ENCODE results near the gene CACNA1S.

The CACNA1S gene

GRCh38 chr1:201146626-201147390 is 34.6 kb upstream of the CACNA1S start:
- no peaks in the 10 kb centered on the region for H3K9me3 ChIP-seq (replicated peaks; ENCODE audit: insufficient read depth, low read length)
- TF ChIP-seq EZH2 (optimal IDR thresholded peaks at IDR 0.05; ENCODE audit: low read depth, low read length) = no peak
- TF ChIP-seq, protein P1, sequence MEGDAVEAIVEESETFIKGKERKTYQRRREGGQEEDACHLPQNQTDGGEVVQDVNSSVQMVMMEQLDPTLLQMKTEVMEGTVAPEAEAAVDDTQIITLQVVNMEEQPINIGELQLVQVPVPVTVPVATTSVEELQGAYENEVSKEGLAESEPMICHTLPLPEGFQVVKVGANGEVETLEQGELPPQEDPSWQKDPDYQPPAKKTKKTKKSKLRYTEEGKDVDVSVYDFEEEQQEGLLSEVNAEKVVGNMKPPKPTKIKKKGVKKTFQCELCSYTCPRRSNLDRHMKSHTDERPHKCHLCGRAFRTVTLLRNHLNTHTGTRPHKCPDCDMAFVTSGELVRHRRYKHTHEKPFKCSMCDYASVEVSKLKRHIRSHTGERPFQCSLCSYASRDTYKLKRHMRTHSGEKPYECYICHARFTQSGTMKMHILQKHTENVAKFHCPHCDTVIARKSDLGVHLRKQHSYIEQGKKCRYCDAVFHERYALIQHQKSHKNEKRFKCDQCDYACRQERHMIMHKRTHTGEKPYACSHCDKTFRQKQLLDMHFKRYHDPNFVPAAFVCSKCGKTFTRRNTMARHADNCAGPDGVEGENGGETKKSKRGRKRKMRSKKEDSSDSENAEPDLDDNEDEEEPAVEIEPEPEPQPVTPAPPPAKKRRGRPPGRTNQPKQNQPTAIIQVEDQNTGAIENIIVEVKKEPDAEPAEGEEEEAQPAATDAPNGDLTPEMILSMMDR (IDR thresholded peaks at IDR 0.05; ENCODE audit: low read length) = no peak
- TF ChIP-seq EZH2phosphoT487 (IDR thresholded peaks at IDR 0.05; ENCODE audit: low read length) = no peak
- no peaks in the 10 kb centered on the region for H3K9me2 ChIP-seq (replicated peaks; ENCODE audit: insufficient read depth, low read length)
- H3K27me3 ChIP-seq (replicated peaks; ENCODE audit: insufficient read depth, low read length) = no peaks in the 10 kb centered on the region
- H4K20me1 ChIP-seq (ENCODE audit: insufficient read depth, low read length) = no peaks in the 10 kb centered on the region
- H3K79me2 ChIP-seq (ENCODE audit: low read length) = no peaks in the 10 kb centered on the region
- H3K36me3 ChIP-seq (replicated peaks; ENCODE audit: insufficient read depth, low read length) = no peaks in the 10 kb centered on the region
- H3K27ac ChIP-seq (ENCODE audit: low read length) = no peak overlapping the region
- no peak for DNase-seq
- H3K4me2 ChIP-seq (ENCODE audit: low read depth, low read length) = no peak overlapping the region
- no peak overlapping the region for H3K9ac ChIP-seq (ENCODE audit: low read length)
- no peak overlapping the region for H2AFZ ChIP-seq (ENCODE audit: low read length)
- no peaks in the 10 kb centered on the region for H3K4me1 ChIP-seq (ENCODE audit: low read length)
- no peak overlapping the region for H3K4me3 ChIP-seq (ENCODE audit: low read length)
- no peaks in the 10 kb centered on the region for H3F3A ChIP-seq (ENCODE audit: insufficient read depth, low read length)

GRCh38 chr1:201145816-201146215 is 33.6 kb upstream of the CACNA1S start:
- DNase-seq = no peak
- no peaks in the 10 kb centered on the region for H3K27me3 ChIP-seq (replicated peaks; ENCODE audit: insufficient read depth, low read length)
- no peak overlapping the region for H3K9ac ChIP-seq (ENCODE audit: low read length)
- H3K9me2 ChIP-seq (replicated peaks; ENCODE audit: insufficient read depth, low read length) = no peaks in the 10 kb centered on the region
- no peaks in the 10 kb centered on the region for H3K9me3 ChIP-seq (replicated peaks; ENCODE audit: insufficient read depth, low read length)
- H3K4me1 ChIP-seq (ENCODE audit: low read length) = no peaks in the 10 kb centered on the region
- H4K20me1 ChIP-seq (ENCODE audit: insufficient read depth, low read length) = no peaks in the 10 kb centered on the region
- H3F3A ChIP-seq (ENCODE audit: insufficient read depth, low read length) = no peaks in the 10 kb centered on the region
- TF ChIP-seq EZH2phosphoT487 (IDR thresholded peaks at IDR 0.05; ENCODE audit: low read length) (no peak), EZH2 (optimal IDR thresholded peaks at IDR 0.05; ENCODE audit: low read depth, low read length) (no peak)
- TF ChIP-seq, protein P1 (IDR thresholded peaks at IDR 0.05; ENCODE audit: low read length) = no peak
- no peak overlapping the region for H3K4me2 ChIP-seq (ENCODE audit: low read depth, low read length)
- H2AFZ ChIP-seq (ENCODE audit: low read length) = no peak overlapping the region
- H3K79me2 ChIP-seq (ENCODE audit: low read length) = no peaks in the 10 kb centered on the region
- H3K4me3 ChIP-seq (ENCODE audit: low read length) = no peak overlapping the region
- no peaks in the 10 kb centered on the region for H3K36me3 ChIP-seq (replicated peaks; ENCODE audit: insufficient read depth, low read length)
- H3K27ac ChIP-seq (ENCODE audit: low read length) = no peak overlapping the region

DNA sequence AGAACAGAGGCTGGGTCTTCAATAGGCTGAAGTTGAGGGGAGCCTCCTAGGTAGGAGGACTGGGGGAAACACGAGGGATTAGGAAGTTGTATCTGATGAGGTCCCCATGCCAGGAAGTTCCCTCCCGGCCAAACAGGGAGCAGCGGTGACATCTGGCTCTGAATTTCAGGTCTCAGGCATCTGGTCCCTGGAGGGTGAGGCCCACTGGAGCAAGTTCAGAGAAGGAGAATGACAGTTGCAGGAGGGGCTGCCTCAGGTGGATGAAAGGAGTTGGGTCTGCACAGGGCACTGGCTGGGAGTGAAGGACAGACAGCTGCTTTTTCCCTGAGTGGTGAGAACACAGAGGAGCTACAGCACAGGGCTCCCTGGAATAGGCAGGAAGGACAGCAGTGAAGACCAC is 32.9 kb upstream of the CACNA1S start:
- Histone ChIP-seq H3K9ac (ENCODE audit: low read length) (no peak overlapping the region), H3K4me2 (ENCODE audit: low read depth, low read length) (no peak overlapping the region), H3K9me3 (replicated peaks; ENCODE audit: insufficient read depth, low read length) (no peaks in the 10 kb centered on the region), H3F3A (ENCODE audit: insufficient read depth, low read length) (no peaks in the 10 kb centered on the region), H3K9me2 (replicated peaks; ENCODE audit: insufficient read depth, low read length) (no peaks in the 10 kb centered on the region), H3K79me2 (ENCODE audit: low read length) (no peaks in the 10 kb centered on the region), H3K27me3 (replicated peaks; ENCODE audit: insufficient read depth, low read length) (no peaks in the 10 kb centered on the region), H2AFZ (ENCODE audit: low read length) (no peak overlapping the region), H3K4me1 (ENCODE audit: low read length) (no peaks in the 10 kb centered on the region), H3K4me3 (ENCODE audit: low read length) (no peak overlapping the region), H3K27ac (ENCODE audit: low read length) (no peak overlapping the region), H4K20me1 (ENCODE audit: insufficient read depth, low read length) (no peaks in the 10 kb centered on the region), H3K36me3 (replicated peaks; ENCODE audit: insufficient read depth, low read length) (no peaks in the 10 kb centered on the region)
- DNase-seq = no peak
- TF ChIP-seq EZH2phosphoT487 (IDR thresholded peaks at IDR 0.05; ENCODE audit: low read length) (no peak), EZH2 (optimal IDR thresholded peaks at IDR 0.05; ENCODE audit: low read depth, low read length) (no peak)
- TF ChIP-seq, protein P1 (IDR thresholded peaks at IDR 0.05; ENCODE audit: low read length) = no peak

Measured in MM.1S (cell line).